Activated CD4-positive, alpha-beta memory T cell treated with anti-CD3 and anti-CD28 coated beads, Interleukin-2, amount 10 ng/mL, durations not matched to agents 7 days and 5 days (primary cell): ENCODE measurements around the gene EVI5L. TPM values are rescaled to one million over a fixed set of nuclear protein-coding genes. Genes with fewer than 3 reads are reported as not detected.
A peak's percentile ranks its signal among the peaks of the same experiment; 100 is the strongest.

Experiments
- CTCF ChIA-PET: fragments of 350-600 bp; sonication (Branson Sonifier 250); formaldehyde crosslinking; loops from one replicate; lab custom pipeline; 2021; ENCODE audit warnings: antibody characterized with exemption, inconsistent platforms; lab: Charles Lee
- POLR2A ChIA-PET: fragments of 350-600 bp; sonication (Branson Sonifier 250); formaldehyde crosslinking; loops from one replicate; lab custom pipeline; 2021; ENCODE audit warnings: antibody characterized with exemption; lab: Charles Lee
- DNase-seq: peaks from one replicate; pipeline ENCODE4 v3.0.0-alpha.2; 2020
- H3K27ac Mint-ChIP-seq: one replicate; pipeline ENCODE4 v1.8.0; 2021; ENCODE audit warnings: mild to moderate bottlenecking, mixed read lengths
- H3K27me3 Mint-ChIP-seq: one replicate; pipeline ENCODE4 v1.8.0; 2021; ENCODE audit warnings: mixed read lengths
- H3K36me3 Mint-ChIP-seq: one replicate; pipeline ENCODE4 v1.8.0; 2021; ENCODE audit warnings: low read depth, mixed read lengths
- H3K4me1 Mint-ChIP-seq: one replicate; pipeline ENCODE4 v1.8.0; 2021; ENCODE audit warnings: mixed read lengths
- H3K4me3 Mint-ChIP-seq: one replicate; pipeline ENCODE4 v1.8.0; 2021; ENCODE audit warnings: mild to moderate bottlenecking, mixed read lengths
- H3K9me3 Mint-ChIP-seq: one replicate; pipeline ENCODE4 v1.8.0; 2021; ENCODE audit warnings: mixed read lengths
- total RNA-seq, 2 experiments: library from RNA; stranded (reverse); gene quantifications; one replicate each; pipeline ENCODE4 v1.2.3, GENCODE V29; 2021

Gene EVI5L
- total RNA-seq, 2 experiments from 2014 or later: 7.0 to 7.7 TPM

GRCh38 chr19:7819337-7819736 lies 10.7 kb upstream of the EVI5L start:
- ChIA-PET POLR2A (no interaction called here), CTCF (interaction anchor here (1.0 to 1.9 kb wide), 4 partner anchors 10 to 138 kb away, joined by 3 to 8 read pairs (median 6); partner anchors contain the start of gene TRAPPC5)
- Mint-ChIP-seq H3K4me3 (no peak overlapping the region), H3K4me1 (peaks cover 21% of the 10 kb centered on the region), H3K9me3 (peaks cover 18% of the 10 kb centered on the region), H3K27me3 (peaks cover 46% of the 10 kb centered on the region), H3K36me3 (peaks cover 5% of the 10 kb centered on the region), H3K27ac (no peak overlapping the region)
- no peak for DNase-seq

- Mint-ChIP-seq H3K9me3 (peaks cover 18% of the 10 kb centered on the region), H3K4me1 (peaks cover 10% of the 10 kb centered on the region), H3K27me3 (peaks cover 42% of the 10 kb centered on the region), H3K36me3 (peaks cover 5% of the 10 kb centered on the region), H3K27ac (no peak overlapping the region), H3K4me3 (no peak overlapping the region)
- ChIA-PET CTCF (interaction anchor here (0.7 to 1.9 kb wide), 4 partner anchors 11 to 140 kb away, joined by 3 to 4 read pairs (median 4); partner anchors contain the start of gene TRAPPC5), POLR2A (no interaction called here)
- DNase-seq: no peak
Measured at GRCh38 chr19:7820588-7820987, 9.4 kb upstream of the EVI5L start.

DNA sequence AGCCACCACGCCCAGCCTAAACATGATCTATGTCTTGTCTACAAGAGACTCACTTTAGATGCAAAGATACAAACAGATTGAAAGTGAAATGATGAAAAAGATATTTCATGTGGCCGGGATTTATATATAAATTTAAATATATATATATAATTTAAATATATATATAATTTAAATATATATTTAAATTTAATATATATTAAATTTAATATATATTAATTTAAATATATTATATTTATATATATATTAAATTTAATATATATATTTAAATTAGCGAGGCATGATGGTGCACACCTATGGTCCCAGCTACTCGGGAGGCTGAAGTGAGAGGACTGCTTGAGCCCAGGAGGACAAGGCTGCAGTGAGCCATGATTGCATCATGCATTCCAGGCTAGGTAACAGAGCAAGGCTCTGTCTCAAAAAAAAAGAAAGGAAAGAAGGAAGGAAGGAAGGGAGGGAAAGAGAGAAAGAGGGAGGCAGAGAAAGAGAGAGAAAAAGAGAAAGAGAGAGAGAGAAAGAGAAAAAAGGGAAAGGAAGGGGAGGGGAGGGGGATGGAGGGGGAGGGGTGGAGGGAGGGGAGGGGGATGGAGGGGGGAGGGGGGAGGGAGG lies 7.0 kb upstream of the EVI5L start:
- H3K4me1 Mint-ChIP-seq: no peaks in the 10 kb centered on the region
- H3K27ac Mint-ChIP-seq: no peak overlapping the region
- H3K27me3 Mint-ChIP-seq: peaks cover 34% of the 10 kb centered on the region
- DNase-seq: no peak
- POLR2A ChIA-PET: no interaction called here
- H3K4me3 Mint-ChIP-seq: no peak overlapping the region
- no peaks in the 10 kb centered on the region for H3K36me3 Mint-ChIP-seq
- H3K9me3 Mint-ChIP-seq: peaks cover 7% of the 10 kb centered on the region
- CTCF ChIA-PET: no interaction called here

GRCh38 chr19:7823686-7824301 lies 6.2 kb upstream of the EVI5L start:
- CTCF ChIA-PET: no interaction called here
- POLR2A ChIA-PET: no interaction called here
- Mint-ChIP-seq H3K27me3 (peaks cover 31% of the 10 kb centered on the region), H3K27ac (no peak overlapping the region), H3K4me3 (no peak overlapping the region), H3K9me3 (peaks cover 3% of the 10 kb centered on the region), H3K4me1 (no peaks in the 10 kb centered on the region), H3K36me3 (no peaks in the 10 kb centered on the region)
- no peak for DNase-seq

DNA sequence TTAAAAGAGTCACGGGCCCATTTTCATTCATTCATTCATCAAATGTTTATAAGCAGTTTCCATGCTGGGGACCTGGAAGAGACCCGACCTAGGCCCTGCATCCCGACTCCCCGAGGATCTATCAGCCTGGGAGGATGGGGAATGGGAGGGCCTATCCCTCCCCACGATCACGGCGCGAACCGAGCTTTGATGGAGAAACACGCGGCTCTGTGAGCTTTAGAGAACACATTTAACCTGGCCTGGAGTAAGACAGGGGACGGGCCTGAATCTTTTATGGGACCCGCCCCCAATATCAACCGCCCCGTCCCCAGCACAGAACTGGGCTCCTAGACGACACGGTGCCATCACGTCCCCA lies 875 bp upstream of the EVI5L start:
- ChIA-PET CTCF (interaction anchor here (1.2 kb wide), 2 partner anchors 30 to 261 kb away, joined by 3 to 5 read pairs; no protein-coding TSS in a partner anchor), POLR2A (interaction anchor here (0.8 to 1.0 kb wide), 2 partner anchors 34 to 307 kb away, joined by 3 read pairs; partner anchors contain the start of gene MCOLN1)
- DNase-seq: no peak
- Mint-ChIP-seq H3K9me3 (no peaks in the 10 kb centered on the region), H3K36me3 (no peaks in the 10 kb centered on the region), H3K4me1 (peaks cover 22% of the 10 kb centered on the region), H3K27me3 (peaks cover 6% of the 10 kb centered on the region), H3K27ac (peak overlapping the region; percentile 82), H3K4me3 (peak overlapping the region; percentile 69)

GRCh38 chr19:7830272-7830771 lies 304 bp downstream of the EVI5L start:
- Mint-ChIP-seq H3K27ac (no peak overlapping the region), H3K27me3 (peaks cover 6% of the 10 kb centered on the region), H3K4me3 (peak overlapping the region; percentile 80), H3K4me1 (peaks cover 22% of the 10 kb centered on the region), H3K9me3 (no peaks in the 10 kb centered on the region), H3K36me3 (no peaks in the 10 kb centered on the region)
- CTCF ChIA-PET: interaction anchor here (0.7 to 2.0 kb wide), 2 partner anchors 150 to 262 kb away, joined by 4 to 5 read pairs; partner anchors contain the start of gene TRAPPC5
- POLR2A ChIA-PET: no interaction called here
- no peak for DNase-seq

GRCh38 chr19:7830823-7831222 lies 805 bp downstream of the EVI5L start:
- no peaks in the 10 kb centered on the region for H3K9me3 Mint-ChIP-seq
- POLR2A ChIA-PET: no interaction called here
- H3K27me3 Mint-ChIP-seq: peaks cover 6% of the 10 kb centered on the region
- no peak overlapping the region for H3K27ac Mint-ChIP-seq
- no peak for DNase-seq
- CTCF ChIA-PET: interaction anchor here (0.7 to 2.0 kb wide), 3 partner anchors 150 to 263 kb away, joined by 3 to 5 read pairs (median 4); partner anchors contain the start of gene TRAPPC5
- no peaks in the 10 kb centered on the region for H3K36me3 Mint-ChIP-seq
- peaks cover 22% of the 10 kb centered on the region for H3K4me1 Mint-ChIP-seq
- peak overlapping the region; percentile 80 for H3K4me3 Mint-ChIP-seq

- Mint-ChIP-seq H3K9me3 (no peaks in the 10 kb centered on the region), H3K4me1 (peaks cover 22% of the 10 kb centered on the region), H3K4me3 (peak overlapping the region; percentile 80), H3K27ac (no peak overlapping the region), H3K36me3 (no peaks in the 10 kb centered on the region), H3K27me3 (peaks cover 4% of the 10 kb centered on the region)
- CTCF ChIA-PET: interaction anchor here (0.6 to 2.0 kb wide), 5 partner anchors 10 to 179 kb away, joined by 3 to 5 read pairs (median 3); partner anchors contain the start of gene TRAPPC5
- DNase-seq: no peak
- POLR2A ChIA-PET: no interaction called here
Measured at GRCh38 chr19:7831452-7831851, 1.4 kb downstream of the EVI5L start.

GRCh38 chr19:7832009-7832408 lies 2.0 kb downstream of the EVI5L start:
- no peaks in the 10 kb centered on the region for H3K9me3 Mint-ChIP-seq
- DNase-seq: no peak
- ChIA-PET POLR2A (no interaction called here), CTCF (interaction anchor here (0.9 to 2.0 kb wide), 4 partner anchors 11 to 180 kb away, joined by 3 to 5 read pairs (median 4); partner anchors contain the start of gene TRAPPC5)
- no peak overlapping the region for H3K27ac Mint-ChIP-seq
- peaks cover 4% of the 10 kb centered on the region for H3K27me3 Mint-ChIP-seq
- no peak overlapping the region for H3K4me3 Mint-ChIP-seq
- H3K36me3 Mint-ChIP-seq: no peaks in the 10 kb centered on the region
- peaks cover 22% of the 10 kb centered on the region for H3K4me1 Mint-ChIP-seq

GRCh38 chr19:7832781-7833180 lies 2.8 kb downstream of the EVI5L start:
- ChIA-PET CTCF (interaction anchor here (0.7 kb wide), 1 partner anchor 265 kb away, joined by 3 read pairs; no protein-coding TSS in a partner anchor), POLR2A (no interaction called here)
- Mint-ChIP-seq H3K4me1 (peaks cover 22% of the 10 kb centered on the region), H3K27me3 (peaks cover 1% of the 10 kb centered on the region), H3K9me3 (no peaks in the 10 kb centered on the region), H3K27ac (no peak overlapping the region), H3K36me3 (no peaks in the 10 kb centered on the region), H3K4me3 (peak overlapping the region; percentile 19)
- no peak for DNase-seq

DNA sequence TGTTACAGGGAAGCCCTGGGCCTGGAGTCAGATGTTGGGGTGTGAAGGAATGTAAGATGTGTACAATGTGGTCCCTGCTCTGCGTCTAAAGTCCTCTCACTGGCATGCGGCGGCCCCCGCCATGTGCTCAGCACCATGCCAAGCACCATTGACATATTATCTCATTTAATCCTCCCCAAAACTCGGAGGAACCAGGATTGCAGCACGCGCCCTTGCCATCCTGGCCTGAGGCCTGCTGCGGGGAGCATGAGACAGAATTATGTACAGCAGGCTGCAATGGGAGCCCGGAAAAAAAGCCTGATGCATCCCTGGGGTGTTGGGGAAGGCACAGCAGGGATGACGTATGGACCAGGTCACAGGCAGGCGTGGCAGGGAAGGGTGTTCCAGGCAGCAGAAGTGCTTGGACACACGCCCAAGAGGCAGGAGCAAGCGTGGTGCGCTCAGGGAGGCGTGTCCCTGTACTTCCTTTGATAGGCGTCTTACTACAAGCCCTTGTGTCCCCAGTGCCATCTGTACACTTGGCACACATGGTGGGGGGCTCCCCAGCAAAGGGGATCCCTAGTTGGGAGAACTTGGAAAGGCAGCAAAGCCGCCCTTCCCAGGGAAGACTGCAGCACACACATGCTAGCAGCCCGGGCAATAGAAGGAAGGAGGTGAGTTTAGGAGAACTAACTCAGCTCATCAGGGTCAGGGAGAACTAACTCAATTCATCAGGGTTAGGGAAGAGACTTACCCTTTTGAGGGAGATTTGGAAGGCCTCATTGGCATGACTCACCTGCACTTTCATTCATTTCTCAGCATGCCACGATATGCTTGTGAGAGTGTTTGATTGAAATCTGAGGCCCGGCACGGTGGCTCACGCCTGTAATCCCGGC lies 3.4 kb downstream of the EVI5L start:
- H3K36me3 Mint-ChIP-seq: no peaks in the 10 kb centered on the region
- H3K27ac Mint-ChIP-seq: no peak overlapping the region
- no peaks in the 10 kb centered on the region for H3K27me3 Mint-ChIP-seq
- ChIA-PET CTCF (interaction anchor here (0.7 kb wide), 1 partner anchor 265 kb away, joined by 3 read pairs; no protein-coding TSS in a partner anchor), POLR2A (no interaction called here)
- H3K4me1 Mint-ChIP-seq: peaks cover 22% of the 10 kb centered on the region
- DNase-seq: no peak
- no peak overlapping the region for H3K4me3 Mint-ChIP-seq
- H3K9me3 Mint-ChIP-seq: no peaks in the 10 kb centered on the region

GRCh38 chr19:7839476-7839875 lies 9.5 kb downstream of the EVI5L start:
- no peaks in the 10 kb centered on the region for H3K36me3 Mint-ChIP-seq
- H3K4me3 Mint-ChIP-seq: no peak overlapping the region
- ChIA-PET CTCF (no interaction called here), POLR2A (no interaction called here)
- no peak for DNase-seq
- no peaks in the 10 kb centered on the region for H3K4me1 Mint-ChIP-seq
- no peak overlapping the region for H3K27ac Mint-ChIP-seq
- H3K27me3 Mint-ChIP-seq: no peaks in the 10 kb centered on the region
- peaks cover 6% of the 10 kb centered on the region for H3K9me3 Mint-ChIP-seq
